Measurements from ENCODE around the gene TMEM30B. TPM values are rescaled to one million over a fixed set of nuclear protein-coding genes. Genes with fewer than 3 reads are reported as not detected.

TMEM30B gene
- total and polyA plus RNA-seq, 4 donors, result 3.0 to 7.4 (median 5.6) TPM

- no peak overlapping the region for H3K9ac ChIP-seq (ENCODE audit: low read depth in 1 of 2, low read length in 2 of 2)
- no peak for DNase-seq (ENCODE audit: low spot score)
- no peaks in the 10 kb centered on the region for H3K9me3 ChIP-seq (ENCODE audit: control insufficient read depth in 4 of 4, low read length in 3 of 4)
- peaks cover 0 to 2% (median 0%) of the 10 kb centered on the region in 4 donors for H3K4me1 ChIP-seq (ENCODE audit: control insufficient read depth in 4 of 4, insufficient read depth in 4 of 4, low read length in 3 of 4)
- H3K27me3 ChIP-seq (ENCODE audit: control insufficient read depth in 4 of 4, insufficient read depth in 4 of 4, low read length in 3 of 4), result no peaks in the 10 kb centered on the region
- TF ChIP-seq EGR1 (IDR thresholded peaks at IDR 0.05; ENCODE audit: low read depth in 2 of 2) (no peak), HNF4A (conservative IDR thresholded peaks at IDR 0.05) (no peak), CTCF (IDR thresholded peaks at IDR 0.05; ENCODE audit: low read depth, low read length, missing input control) (no peak)
- no peaks in the 10 kb centered on the region for H3K36me3 ChIP-seq (ENCODE audit: control insufficient read depth in 4 of 4, insufficient read depth in 3 of 4, low read depth in 1 of 4, low read length in 3 of 4)
- no peak overlapping the region for H3K4me3 ChIP-seq (ENCODE audit: low read depth in 1 of 3, low read length in 3 of 3)
- peak overlapping the region in 1 of 2 donors; percentile 36 for H3K27ac ChIP-seq (ENCODE audit: low read depth in 1 of 2, low read length in 2 of 2)
- WGBS, result 90% methylated on average over 8 of the region's 8 CpGs
Measured at GRCh38 chr14:61329478-61330051, 48.4 kb upstream of the TMEM30B start.

GRCh38 chr14:61328626-61329262 lies 47.6 kb upstream of the TMEM30B start:
- DNase-seq (ENCODE audit: low spot score), result no peak
- WGBS, result 85% methylated on average over 4 of the region's 4 CpGs
- Histone ChIP-seq H3K9ac (ENCODE audit: low read depth in 1 of 2, low read length in 2 of 2) (no peak overlapping the region), H3K4me3 (ENCODE audit: low read depth in 1 of 3, low read length in 3 of 3) (no peak overlapping the region), H3K27me3 (ENCODE audit: control insufficient read depth in 4 of 4, insufficient read depth in 4 of 4, low read length in 3 of 4) (no peaks in the 10 kb centered on the region), H3K4me1 (ENCODE audit: control insufficient read depth in 4 of 4, insufficient read depth in 4 of 4, low read length in 3 of 4) (peaks cover 0 to 2% (median 0%) of the 10 kb centered on the region in 4 donors), H3K36me3 (ENCODE audit: control insufficient read depth in 4 of 4, insufficient read depth in 3 of 4, low read depth in 1 of 4, low read length in 3 of 4) (no peaks in the 10 kb centered on the region), H3K27ac (ENCODE audit: low read depth in 1 of 2, low read length in 2 of 2) (peak overlapping the region; percentile 19 to 26), H3K9me3 (ENCODE audit: control insufficient read depth in 4 of 4, low read length in 3 of 4) (no peaks in the 10 kb centered on the region)
- no peak for TF ChIP-seq YY1 (IDR thresholded peaks at IDR 0.05)
- TF ChIP-seq RAD21 (IDR thresholded peaks at IDR 0.05), result no peak
- no peak for TF ChIP-seq GABPA (IDR thresholded peaks at IDR 0.05 in 1 of 2, conservative IDR thresholded peaks at IDR 0.05 in 1 of 2)
- no peak for TF ChIP-seq MAX (IDR thresholded peaks at IDR 0.05)

- Histone ChIP-seq H3K4me3 (ENCODE audit: low read depth in 1 of 3, low read length in 3 of 3) (no peak overlapping the region), H3K27me3 (ENCODE audit: control insufficient read depth in 4 of 4, insufficient read depth in 4 of 4, low read length in 3 of 4) (no peaks in the 10 kb centered on the region), H3K9me3 (ENCODE audit: control insufficient read depth in 4 of 4, low read length in 3 of 4) (no peaks in the 10 kb centered on the region), H3K9ac (ENCODE audit: low read depth in 1 of 2, low read length in 2 of 2) (no peak overlapping the region), H3K4me1 (ENCODE audit: control insufficient read depth in 4 of 4, insufficient read depth in 4 of 4, low read length in 3 of 4) (peaks cover 5 to 10% (median 7%) of the 10 kb centered on the region in 4 donors), H3K27ac (ENCODE audit: low read depth in 1 of 2, low read length in 2 of 2) (peak overlapping the region in 1 of 2 donors; percentile 48), H3K36me3 (ENCODE audit: control insufficient read depth in 4 of 4, insufficient read depth in 3 of 4, low read depth in 1 of 4, low read length in 3 of 4) (no peaks in the 10 kb centered on the region)
- 42% methylated on average over 4 of the region's 4 CpGs for WGBS
- no peak for DNase-seq (ENCODE audit: low spot score)
- peak in 1 of 2 donors; percentile 6 for TF ChIP-seq RXRA (IDR thresholded peaks at IDR 0.05)
- TF ChIP-seq HNF4A (conservative IDR thresholded peaks at IDR 0.05), result no peak
- no peak for TF ChIP-seq MAX (IDR thresholded peaks at IDR 0.05)
- no peak for TF ChIP-seq ZBTB33 (IDR thresholded peaks at IDR 0.05)
- no peak for TF ChIP-seq EGR1 (IDR thresholded peaks at IDR 0.05; ENCODE audit: low read depth in 2 of 2)
- no peak for TF ChIP-seq GABPA (IDR thresholded peaks at IDR 0.05 in 1 of 2, conservative IDR thresholded peaks at IDR 0.05 in 1 of 2)
- TF ChIP-seq NR2F2 (IDR thresholded peaks at IDR 0.05), result peak; percentile 69
- TF ChIP-seq REST (IDR thresholded peaks at IDR 0.05), result no peak
- TF ChIP-seq SP1 (IDR thresholded peaks at IDR 0.05), result peak; percentile 50
- no peak for TF ChIP-seq FOXA2 (IDR thresholded peaks at IDR 0.05)
- TF ChIP-seq YY1 (IDR thresholded peaks at IDR 0.05), result no peak
- TF ChIP-seq CTCF (IDR thresholded peaks at IDR 0.05; ENCODE audit: low read depth, low read length, missing input control), result no peak
- TF ChIP-seq JUND (IDR thresholded peaks at IDR 0.05), result no peak
- no peak for TF ChIP-seq TAF1 (conservative IDR thresholded peaks at IDR 0.05)
- peak in 1 of 2 donors; percentile 4 for TF ChIP-seq RAD21 (IDR thresholded peaks at IDR 0.05)
Measured at GRCh38 chr14:61326847-61327246, 45.7 kb upstream of the TMEM30B start.
